ENCODE measurements around the gene CTNND2. TPM values are rescaled to one million over a fixed set of nuclear protein-coding genes. Genes with fewer than 3 reads are reported as not detected.

Gene CTNND2
- total RNA-seq, 1 donor from 2014 or later, result 40.0 TPM

DNA sequence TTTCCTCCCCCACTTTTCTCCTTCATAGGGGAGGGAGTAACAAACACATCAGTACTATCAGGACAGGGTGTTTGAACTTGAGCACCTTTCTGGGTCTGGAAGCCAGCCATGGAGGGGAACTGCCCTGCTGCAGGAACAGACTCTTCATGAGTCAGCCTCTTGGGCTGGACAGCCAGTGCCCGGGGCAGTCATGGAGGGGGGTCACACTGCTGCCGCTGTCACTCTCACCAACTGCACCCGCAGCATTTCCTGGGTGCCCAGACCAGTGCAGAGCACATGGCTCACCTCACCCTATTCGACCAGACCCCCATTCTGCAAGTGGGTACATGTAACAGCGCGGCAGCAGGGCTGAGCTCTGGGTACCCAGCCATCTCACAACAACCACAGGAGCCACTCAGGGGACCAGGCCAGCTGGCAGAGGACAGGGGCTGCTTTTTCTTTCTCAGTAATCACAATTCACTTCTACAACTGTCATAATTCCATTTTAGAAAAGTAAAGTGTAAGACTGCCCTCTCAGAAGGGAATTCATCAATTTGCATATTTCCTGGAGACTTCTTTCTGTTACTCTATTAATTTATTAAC, 118.4 kb downstream of the CTNND2 start:
- no peak overlapping the region for H3K4me3 Mint-ChIP-seq
- TF ChIP-seq, protein P1, sequence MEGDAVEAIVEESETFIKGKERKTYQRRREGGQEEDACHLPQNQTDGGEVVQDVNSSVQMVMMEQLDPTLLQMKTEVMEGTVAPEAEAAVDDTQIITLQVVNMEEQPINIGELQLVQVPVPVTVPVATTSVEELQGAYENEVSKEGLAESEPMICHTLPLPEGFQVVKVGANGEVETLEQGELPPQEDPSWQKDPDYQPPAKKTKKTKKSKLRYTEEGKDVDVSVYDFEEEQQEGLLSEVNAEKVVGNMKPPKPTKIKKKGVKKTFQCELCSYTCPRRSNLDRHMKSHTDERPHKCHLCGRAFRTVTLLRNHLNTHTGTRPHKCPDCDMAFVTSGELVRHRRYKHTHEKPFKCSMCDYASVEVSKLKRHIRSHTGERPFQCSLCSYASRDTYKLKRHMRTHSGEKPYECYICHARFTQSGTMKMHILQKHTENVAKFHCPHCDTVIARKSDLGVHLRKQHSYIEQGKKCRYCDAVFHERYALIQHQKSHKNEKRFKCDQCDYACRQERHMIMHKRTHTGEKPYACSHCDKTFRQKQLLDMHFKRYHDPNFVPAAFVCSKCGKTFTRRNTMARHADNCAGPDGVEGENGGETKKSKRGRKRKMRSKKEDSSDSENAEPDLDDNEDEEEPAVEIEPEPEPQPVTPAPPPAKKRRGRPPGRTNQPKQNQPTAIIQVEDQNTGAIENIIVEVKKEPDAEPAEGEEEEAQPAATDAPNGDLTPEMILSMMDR (conservative IDR thresholded peaks at IDR 0.05), result no peak
- no peaks in the 10 kb centered on the region for H3K27me3 Mint-ChIP-seq (ENCODE audit: low read depth)
- H3K27ac Mint-ChIP-seq (ENCODE audit: unreplicated experiment), result no peak overlapping the region
- peaks cover 16% of the 10 kb centered on the region for H3K9me3 Mint-ChIP-seq
- no peak for DNase-seq (ENCODE audit: low read depth, low spot score)
- peaks cover 7% of the 10 kb centered on the region for H3K36me3 Mint-ChIP-seq (ENCODE audit: low read depth)
- H3K4me1 Mint-ChIP-seq, result peaks cover 3% of the 10 kb centered on the region

DNA sequence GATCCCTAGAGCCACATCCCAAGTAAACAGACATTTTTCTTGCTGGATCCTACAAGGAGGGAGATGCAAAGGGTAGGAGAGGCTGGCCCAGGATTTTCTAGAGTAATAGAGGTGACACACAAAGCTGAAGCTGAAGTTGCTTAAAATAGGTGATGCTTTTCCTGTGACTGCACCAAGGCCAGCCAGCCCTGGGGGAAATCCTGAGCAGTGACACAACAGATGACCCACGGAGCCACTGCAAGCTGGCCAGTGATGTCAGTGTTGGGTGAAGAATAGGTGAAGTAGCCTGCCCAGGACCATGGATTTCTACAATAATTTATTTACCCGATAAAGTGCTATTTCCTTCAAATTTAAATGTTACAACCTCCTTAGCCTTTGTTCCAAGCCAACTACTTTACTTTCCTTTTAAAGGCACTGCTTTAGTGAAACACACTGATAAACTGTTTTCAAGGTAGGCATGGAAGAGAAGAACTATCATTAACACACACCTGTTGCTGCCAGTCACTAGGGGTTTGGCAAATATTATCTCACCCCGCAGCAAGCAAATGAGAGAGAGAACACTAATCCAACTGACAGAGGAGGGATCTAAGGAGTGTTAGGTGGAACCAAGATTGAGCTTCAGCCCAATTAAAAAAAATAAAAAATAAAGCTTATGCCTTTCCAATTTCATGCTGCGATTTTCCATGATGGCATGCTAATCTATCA, 123.5 kb downstream of the CTNND2 start:
- H3K9me3 Mint-ChIP-seq, result peaks cover 11% of the 10 kb centered on the region
- no peak overlapping the region for H3K27ac Mint-ChIP-seq (ENCODE audit: unreplicated experiment)
- peaks cover 7% of the 10 kb centered on the region for H3K36me3 Mint-ChIP-seq (ENCODE audit: low read depth)
- DNase-seq (ENCODE audit: low read depth, low spot score), result no peak
- H3K4me1 Mint-ChIP-seq, result no peaks in the 10 kb centered on the region
- H3K27me3 Mint-ChIP-seq (ENCODE audit: low read depth), result no peaks in the 10 kb centered on the region
- no peak overlapping the region for H3K4me3 Mint-ChIP-seq
- TF ChIP-seq, protein P1 (conservative IDR thresholded peaks at IDR 0.05), result no peak

DNA sequence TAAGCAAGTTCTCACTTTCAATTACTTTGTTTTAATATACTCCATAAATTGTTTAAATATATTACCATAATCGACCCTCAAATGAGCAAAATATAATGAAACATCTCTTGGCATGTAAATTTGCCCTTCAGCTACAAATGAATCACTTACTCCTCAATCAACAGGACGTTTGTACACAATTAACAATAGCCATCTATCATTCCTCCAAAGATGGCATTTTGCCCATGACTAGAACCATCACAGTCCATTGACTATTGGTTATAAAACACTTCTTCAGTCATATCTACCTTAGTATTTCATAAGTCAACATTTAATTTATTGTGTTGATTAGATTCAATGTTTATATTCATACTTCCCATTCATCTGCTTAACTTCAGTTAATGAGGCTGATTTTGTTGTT, 127.2 kb downstream of the CTNND2 start:
- H3K4me1 Mint-ChIP-seq, result peaks cover 6% of the 10 kb centered on the region
- no peaks in the 10 kb centered on the region for H3K27me3 Mint-ChIP-seq (ENCODE audit: low read depth)
- TF ChIP-seq, protein P1 (conservative IDR thresholded peaks at IDR 0.05), result no peak
- no peaks in the 10 kb centered on the region for H3K36me3 Mint-ChIP-seq (ENCODE audit: low read depth)
- DNase-seq (ENCODE audit: low read depth, low spot score), result no peak
- H3K27ac Mint-ChIP-seq (ENCODE audit: unreplicated experiment), result no peak overlapping the region
- no peak overlapping the region for H3K4me3 Mint-ChIP-seq
- H3K9me3 Mint-ChIP-seq, result no peaks in the 10 kb centered on the region

DNA sequence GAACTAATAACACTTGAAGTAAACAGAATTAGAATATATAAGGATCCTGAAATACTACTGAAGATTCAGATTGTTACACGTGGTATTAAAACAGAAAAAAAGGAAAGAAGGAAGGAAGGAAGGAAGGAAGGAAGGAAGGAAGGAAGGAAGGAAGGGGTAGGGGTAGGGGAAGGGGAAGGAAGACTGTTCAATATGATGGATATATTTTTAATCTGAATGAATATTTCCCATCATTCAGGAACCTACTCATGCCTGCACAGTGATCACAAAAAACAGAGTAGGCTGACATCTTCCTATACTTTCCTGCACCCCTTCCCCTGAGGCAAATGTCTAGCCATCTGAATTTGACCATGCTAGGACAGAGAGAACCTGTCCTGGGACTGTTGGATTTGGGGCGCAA, 133.9 kb downstream of the CTNND2 start:
- Mint-ChIP-seq H3K9me3 (no peaks in the 10 kb centered on the region), H3K27ac (ENCODE audit: unreplicated experiment) (no peak overlapping the region), H3K4me3 (no peak overlapping the region), H3K27me3 (ENCODE audit: low read depth) (no peaks in the 10 kb centered on the region), H3K4me1 (peaks cover 6% of the 10 kb centered on the region), H3K36me3 (ENCODE audit: low read depth) (no peaks in the 10 kb centered on the region)
- DNase-seq (ENCODE audit: low read depth, low spot score), result no peak
- TF ChIP-seq, protein P1 (conservative IDR thresholded peaks at IDR 0.05), result no peak

DNA sequence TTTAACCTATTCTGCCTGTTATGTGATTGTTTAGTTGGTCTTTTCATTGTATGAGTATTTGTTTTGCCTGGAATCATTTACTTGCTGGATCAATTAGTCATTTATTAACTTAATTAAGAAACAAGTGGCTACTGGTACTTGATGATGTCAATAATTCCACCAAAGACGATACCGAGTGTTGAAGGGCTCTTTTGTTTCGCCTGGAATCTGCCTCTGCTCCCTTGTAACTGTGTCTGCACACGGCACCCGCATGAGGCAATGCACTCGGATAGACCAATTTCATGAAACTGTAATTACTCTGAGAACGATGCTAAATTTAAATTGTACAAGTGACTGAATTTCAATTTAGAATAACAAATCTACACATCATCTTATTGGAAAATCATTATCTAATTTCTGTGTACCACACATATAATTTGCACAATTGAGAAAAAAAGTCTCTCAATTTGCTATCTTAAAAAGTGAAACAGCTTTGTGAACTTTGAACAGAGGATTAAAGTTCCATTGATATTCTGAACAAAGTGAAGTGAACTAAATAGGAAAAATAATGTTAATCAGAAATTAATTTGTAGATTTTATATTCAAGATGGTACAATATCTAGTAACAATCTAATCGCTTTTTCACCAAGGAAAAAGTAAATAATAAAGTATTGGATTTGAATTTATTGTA, 143.2 kb downstream of the CTNND2 start:
- TF ChIP-seq, protein P1 (conservative IDR thresholded peaks at IDR 0.05), result no peak
- H3K27ac Mint-ChIP-seq (ENCODE audit: unreplicated experiment), result no peak overlapping the region
- H3K4me3 Mint-ChIP-seq, result no peak overlapping the region
- no peaks in the 10 kb centered on the region for H3K27me3 Mint-ChIP-seq (ENCODE audit: low read depth)
- H3K36me3 Mint-ChIP-seq (ENCODE audit: low read depth), result peaks cover 3% of the 10 kb centered on the region
- no peaks in the 10 kb centered on the region for H3K4me1 Mint-ChIP-seq
- peaks cover 16% of the 10 kb centered on the region for H3K9me3 Mint-ChIP-seq
- no peak for DNase-seq (ENCODE audit: low read depth, low spot score)
